GM12873 (cell line): ENCODE results near the gene OPRL1.

Source experiments
- TF ChIP-seq, protein P1 (sequence below): IDR thresholded peaks from 2 replicates; pipeline ENCODE4 v1.5.1; 2012; ENCODE audit warnings: low read depth, mild to moderate bottlenecking, moderate library complexity, low read length, control low read depth; ENCODE audit not compliant: insufficient read depth; ENCODE audit errors: missing control alignments

The OPRL1 gene

DNA sequence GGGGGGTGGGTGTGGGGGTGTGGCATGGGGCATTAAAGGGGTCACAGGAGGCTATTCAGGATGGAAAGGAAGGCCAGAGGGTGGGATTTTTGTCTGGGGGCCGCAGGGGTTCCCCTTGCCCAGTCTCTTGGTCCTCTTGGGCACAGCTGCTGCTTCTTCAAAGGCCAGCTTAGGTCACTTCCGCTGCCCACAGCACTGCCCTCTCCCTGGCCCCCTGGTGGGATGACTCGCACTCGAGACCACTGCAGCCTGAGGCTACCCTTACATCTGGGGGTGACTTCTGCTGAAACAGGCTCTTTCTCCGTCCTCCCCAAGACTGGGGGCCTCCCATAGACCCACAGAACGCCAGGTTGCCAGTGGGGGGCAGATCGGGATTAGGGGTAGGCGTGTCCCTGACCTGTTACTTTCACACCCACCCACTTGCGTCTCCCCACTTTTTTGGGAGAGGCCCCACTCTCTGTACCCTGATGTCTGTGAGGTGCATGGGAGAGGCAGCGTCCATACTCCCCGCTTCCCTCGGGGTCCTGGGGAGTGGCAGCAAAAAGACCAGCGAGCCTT lies 3.0 kb downstream of the OPRL1 start:
- TF ChIP-seq, protein P1, sequence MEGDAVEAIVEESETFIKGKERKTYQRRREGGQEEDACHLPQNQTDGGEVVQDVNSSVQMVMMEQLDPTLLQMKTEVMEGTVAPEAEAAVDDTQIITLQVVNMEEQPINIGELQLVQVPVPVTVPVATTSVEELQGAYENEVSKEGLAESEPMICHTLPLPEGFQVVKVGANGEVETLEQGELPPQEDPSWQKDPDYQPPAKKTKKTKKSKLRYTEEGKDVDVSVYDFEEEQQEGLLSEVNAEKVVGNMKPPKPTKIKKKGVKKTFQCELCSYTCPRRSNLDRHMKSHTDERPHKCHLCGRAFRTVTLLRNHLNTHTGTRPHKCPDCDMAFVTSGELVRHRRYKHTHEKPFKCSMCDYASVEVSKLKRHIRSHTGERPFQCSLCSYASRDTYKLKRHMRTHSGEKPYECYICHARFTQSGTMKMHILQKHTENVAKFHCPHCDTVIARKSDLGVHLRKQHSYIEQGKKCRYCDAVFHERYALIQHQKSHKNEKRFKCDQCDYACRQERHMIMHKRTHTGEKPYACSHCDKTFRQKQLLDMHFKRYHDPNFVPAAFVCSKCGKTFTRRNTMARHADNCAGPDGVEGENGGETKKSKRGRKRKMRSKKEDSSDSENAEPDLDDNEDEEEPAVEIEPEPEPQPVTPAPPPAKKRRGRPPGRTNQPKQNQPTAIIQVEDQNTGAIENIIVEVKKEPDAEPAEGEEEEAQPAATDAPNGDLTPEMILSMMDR = peak; percentile 15

DNA sequence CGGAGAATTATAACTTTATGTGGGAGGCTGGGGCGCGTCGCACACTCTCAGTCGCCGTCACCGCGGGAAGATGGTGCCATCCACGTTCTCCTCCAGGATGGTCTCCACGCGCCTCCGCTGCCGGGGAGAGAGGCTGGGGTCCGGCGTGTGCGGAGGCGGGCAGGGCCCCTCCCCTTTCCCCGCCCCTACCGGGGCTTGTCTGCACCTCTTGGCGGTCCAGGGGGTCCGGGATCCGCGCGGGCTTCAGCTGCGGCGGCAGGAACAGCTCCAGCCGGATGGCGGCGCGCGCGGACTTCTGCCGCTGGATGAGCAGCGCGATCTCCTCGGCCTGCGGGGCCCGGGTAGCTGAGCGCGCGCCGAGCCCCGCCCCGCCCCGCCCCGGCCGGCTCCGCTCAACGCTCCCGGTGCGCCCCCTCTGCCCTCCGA lies 3.5 kb downstream of the OPRL1 start:
- TF ChIP-seq, protein P1 = peak; percentile 58

DNA sequence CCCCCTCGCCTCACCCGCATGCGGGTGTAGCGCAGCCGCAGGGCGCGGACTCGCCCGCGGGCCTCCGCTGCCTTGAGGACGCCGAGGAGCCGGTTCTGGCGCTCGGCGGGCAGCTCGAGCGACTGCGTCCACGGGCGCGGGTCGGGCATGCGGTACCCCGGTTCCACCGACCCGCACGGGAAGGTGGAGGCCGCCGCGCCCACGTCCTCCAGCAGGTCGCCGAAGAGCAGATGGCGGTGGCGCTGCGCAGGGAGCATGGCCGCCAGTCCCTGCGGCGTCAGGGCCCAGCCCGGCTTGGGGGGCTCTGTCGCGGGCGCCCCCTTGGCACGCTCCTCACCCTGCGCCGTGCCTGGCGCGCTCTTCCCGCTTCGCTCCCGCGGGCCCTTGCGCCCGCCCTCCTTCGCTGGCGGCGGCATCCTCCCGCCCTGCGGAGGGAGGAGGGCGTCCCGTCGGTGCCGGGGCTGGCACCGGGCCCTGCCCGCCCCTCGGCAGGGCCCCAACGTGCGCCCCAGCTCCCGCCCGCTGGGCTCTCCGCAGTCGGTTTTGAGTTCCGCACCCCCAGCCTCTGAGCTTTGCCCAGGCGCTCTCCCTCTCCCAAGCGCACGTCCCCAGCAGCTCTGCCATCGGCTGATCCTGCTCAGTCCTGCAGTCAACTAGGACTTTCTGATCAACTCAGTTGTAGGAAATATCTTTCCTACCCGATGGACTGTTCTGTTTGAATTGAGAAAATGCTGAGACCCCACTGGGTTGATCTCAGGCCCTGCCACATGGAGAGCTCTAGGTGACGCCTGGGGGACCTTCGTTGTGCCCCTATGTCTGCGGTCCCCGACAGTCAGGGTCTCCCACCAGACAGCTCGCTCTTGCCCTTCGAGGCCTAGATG lies 4.2 kb downstream of the OPRL1 start, which contains the start of gene LKAAEAR1:
Gene LKAAEAR1, minus strand, starts transcription at position 595 of the 881 bp plus-strand sequence. Its CDS starts 179 bp downstream, at position 416.
- TF ChIP-seq, protein P1 = no peak

DNA sequence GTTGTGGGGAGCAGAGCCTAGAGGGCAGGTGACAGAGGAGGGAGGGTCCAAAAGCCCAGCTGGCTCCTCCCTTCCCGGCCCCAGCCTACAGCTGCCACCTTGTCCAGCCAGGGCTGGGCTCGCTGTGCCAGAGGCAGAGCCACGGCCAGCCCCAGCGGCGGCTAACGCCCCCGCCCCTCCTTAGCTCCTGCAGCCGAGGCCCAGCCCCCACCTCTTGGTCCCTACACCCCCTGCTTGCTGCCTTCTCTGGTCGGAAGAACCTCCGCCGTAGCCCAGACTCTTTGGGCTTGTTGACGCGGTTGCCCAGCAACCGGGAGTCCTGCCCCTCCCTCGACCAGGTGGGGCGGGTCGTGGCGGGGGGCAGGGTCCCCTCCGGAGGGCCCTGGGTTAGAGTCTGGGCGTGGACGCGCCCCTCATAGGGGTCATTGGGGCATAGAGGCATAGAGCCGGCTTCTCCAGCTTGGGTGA lies 4.8 kb downstream of the OPRL1 start:
- TF ChIP-seq, protein P1 = no peak

DNA sequence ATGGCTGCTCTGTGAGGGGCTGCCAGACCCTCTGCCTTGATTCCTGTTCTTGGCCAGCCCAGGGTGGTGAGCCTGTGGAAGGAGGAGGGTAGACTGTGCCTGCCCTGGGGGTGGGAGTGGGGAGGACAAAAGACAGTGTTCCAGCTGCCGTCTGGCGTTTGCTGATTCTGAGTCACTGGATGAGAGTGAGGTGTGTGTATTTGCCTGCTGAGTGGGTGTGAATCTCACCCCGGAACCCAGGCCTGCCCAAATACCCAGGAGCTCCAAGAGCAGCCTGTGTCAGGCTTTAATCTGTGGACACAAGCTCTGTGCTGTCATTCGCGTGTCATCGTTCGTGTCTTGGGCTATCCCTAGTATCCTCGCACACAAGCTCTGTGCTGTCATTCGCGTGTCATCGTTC lies 6.9 kb downstream of the OPRL1 start:
- TF ChIP-seq, protein P1 = no peak

DNA sequence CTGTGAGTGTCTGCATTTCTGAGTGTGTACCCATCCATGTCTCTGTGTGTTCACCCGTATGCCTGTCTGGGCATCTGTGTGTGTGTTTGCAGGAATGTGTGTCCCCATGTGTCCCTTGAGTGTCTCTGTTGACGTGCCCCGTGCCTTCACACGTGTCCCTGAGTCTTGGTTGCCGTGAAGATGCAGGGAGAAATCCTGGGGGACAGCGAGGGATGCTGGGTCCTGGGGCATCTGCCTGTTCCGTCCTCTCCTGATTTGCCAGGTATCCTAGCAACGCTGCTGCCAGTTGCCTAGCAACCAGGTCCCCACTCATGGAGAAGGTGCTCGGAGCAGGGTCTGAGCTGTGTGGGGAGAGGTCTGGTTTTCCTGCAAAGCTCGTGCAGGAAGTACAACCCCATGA lies 10.3 kb downstream of the OPRL1 start:
- TF ChIP-seq, protein P1 = no peak

DNA sequence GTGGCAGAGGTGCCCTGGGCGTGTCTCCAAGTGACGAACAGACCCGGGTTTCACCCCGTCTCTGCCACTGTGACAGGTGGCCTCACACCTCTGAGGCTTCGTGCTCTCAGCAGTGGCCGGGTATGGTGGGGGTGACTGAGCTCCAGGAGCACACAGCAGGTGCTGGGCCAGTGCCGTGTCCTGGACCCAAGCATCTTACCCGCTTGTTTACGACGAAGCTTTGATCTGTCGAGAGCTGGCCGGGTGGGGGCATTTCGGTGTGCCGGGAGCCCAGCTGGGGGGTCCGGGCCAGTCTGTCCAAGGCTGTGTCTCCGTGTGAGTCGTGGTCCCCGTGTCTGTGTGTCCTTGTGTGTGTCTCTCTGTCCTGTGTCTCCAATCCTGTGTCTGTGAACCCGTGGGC lies 11.5 kb downstream of the OPRL1 start:
- TF ChIP-seq, protein P1 = no peak
